GM06990 (cell line): ENCODE measurements around the gene TTLL10.

ENCODE experiments used
- DNase-seq: peaks from one replicate; pipeline ENCODE4 v3.0.0-alpha.2; 2011; ENCODE audit not compliant: insufficient read length; ENCODE audit errors: extremely low read depth
- H3K27me3 ChIP-seq: replicated peaks from 2 replicates; pipeline ENCODE4 v1.6.0; 2011; ENCODE audit warnings: low read length; ENCODE audit not compliant: control insufficient read depth, insufficient read depth
- H3K36me3 ChIP-seq: 2 replicates; pipeline ENCODE4 v1.5.1; 2011; ENCODE audit warnings: low read length; ENCODE audit not compliant: control insufficient read depth, insufficient read depth
- H3K4me3 ChIP-seq: replicated peaks from 2 replicates; pipeline ENCODE4 v1.5.1; 2011; ENCODE audit warnings: low read depth, mild to moderate bottlenecking, control low read depth, low read length
- TF ChIP-seq, protein P1 (sequence below): IDR thresholded peaks from 2 replicates; pipeline ENCODE4 v1.5.1; 2011; ENCODE audit warnings: low read length, control low read depth, mild to moderate bottlenecking, inconsistent platforms; ENCODE audit not compliant: insufficient read depth, poor library complexity, severe bottlenecking

TTLL10 gene

GRCh38 chr1:1240348-1240732 is 66.7 kb downstream of the TTLL10 start:
- Histone ChIP-seq H3K36me3 (no peaks in the 10 kb centered on the region), H3K27me3 (no peaks in the 10 kb centered on the region; the same call in 1 of the 2 replicates), H3K4me3 (no peak overlapping the region)
- no peak for DNase-seq
- TF ChIP-seq, protein P1, sequence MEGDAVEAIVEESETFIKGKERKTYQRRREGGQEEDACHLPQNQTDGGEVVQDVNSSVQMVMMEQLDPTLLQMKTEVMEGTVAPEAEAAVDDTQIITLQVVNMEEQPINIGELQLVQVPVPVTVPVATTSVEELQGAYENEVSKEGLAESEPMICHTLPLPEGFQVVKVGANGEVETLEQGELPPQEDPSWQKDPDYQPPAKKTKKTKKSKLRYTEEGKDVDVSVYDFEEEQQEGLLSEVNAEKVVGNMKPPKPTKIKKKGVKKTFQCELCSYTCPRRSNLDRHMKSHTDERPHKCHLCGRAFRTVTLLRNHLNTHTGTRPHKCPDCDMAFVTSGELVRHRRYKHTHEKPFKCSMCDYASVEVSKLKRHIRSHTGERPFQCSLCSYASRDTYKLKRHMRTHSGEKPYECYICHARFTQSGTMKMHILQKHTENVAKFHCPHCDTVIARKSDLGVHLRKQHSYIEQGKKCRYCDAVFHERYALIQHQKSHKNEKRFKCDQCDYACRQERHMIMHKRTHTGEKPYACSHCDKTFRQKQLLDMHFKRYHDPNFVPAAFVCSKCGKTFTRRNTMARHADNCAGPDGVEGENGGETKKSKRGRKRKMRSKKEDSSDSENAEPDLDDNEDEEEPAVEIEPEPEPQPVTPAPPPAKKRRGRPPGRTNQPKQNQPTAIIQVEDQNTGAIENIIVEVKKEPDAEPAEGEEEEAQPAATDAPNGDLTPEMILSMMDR = no peak

GRCh38 chr1:1240822-1241587 is 67.3 kb downstream of the TTLL10 start:
- no peak overlapping the region for H3K4me3 ChIP-seq
- TF ChIP-seq, protein P1 = no peak
- DNase-seq = no peak
- no peaks in the 10 kb centered on the region; the same call in 1 of the 2 replicates for H3K27me3 ChIP-seq
- H3K36me3 ChIP-seq = no peaks in the 10 kb centered on the region

- H3K27me3 ChIP-seq = no peaks in the 10 kb centered on the region; the same call in 1 of the 2 replicates
- H3K36me3 ChIP-seq = no peaks in the 10 kb centered on the region
- DNase-seq = no peak
- no peak overlapping the region for H3K4me3 ChIP-seq
- TF ChIP-seq, protein P1 = no peak
Observed at GRCh38 chr1:1241588-1242219, 68.0 kb downstream of the TTLL10 start.

DNA sequence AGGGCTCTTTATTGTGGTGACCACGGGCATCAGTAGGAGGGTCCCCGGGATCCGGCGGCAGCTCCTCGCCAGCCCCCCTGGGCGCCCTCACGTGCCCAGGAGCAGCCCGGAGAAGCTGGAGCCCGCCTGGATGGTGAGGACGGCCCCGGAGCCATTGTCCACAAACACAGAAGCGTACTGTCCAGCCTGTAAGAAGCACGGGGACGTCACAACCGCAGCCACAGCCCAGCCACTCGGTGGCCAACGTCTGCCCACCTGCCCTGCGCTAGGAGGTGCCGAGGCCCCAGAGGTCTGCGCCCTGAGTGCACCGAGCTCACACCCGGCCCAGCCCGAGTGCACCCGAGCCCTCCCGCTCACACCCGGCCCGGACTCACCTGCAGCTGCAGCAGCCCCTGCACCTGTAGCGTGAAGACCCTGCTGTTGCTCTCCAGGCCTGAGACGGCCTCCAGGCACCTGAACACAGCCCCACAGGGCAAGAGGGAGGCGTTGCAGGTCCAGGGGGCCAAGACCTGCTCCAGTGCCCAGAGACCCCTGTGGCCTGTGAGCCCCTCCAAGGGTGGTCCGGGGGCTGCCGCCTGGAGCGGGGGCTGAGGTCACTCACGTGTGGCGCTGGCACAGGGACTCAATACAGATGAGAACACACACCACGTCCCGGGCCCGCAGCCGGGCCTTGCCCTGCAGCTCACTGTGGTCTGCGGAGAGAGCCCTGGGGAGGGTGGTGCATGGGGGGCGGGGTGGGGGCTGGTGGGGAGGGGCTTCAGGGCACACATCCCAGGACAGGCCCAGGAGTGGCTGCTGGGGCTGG is 69.0 kb downstream of the TTLL10 start:
- H3K4me3 ChIP-seq = no peak overlapping the region
- no peaks in the 10 kb centered on the region for H3K36me3 ChIP-seq

GRCh38 chr1:1243266-1243660 is 69.6 kb downstream of the TTLL10 start:
- Histone ChIP-seq H3K27me3 (no peaks in the 10 kb centered on the region; the same call in 1 of the 2 replicates), H3K4me3 (no peak overlapping the region), H3K36me3 (no peaks in the 10 kb centered on the region)
- no peak for DNase-seq
- TF ChIP-seq, protein P1 = no peak

More for the DNA sequence above, 69.0 kb downstream of the TTLL10 start:
- TF ChIP-seq, protein P1 = no peak
- DNase-seq = no peak
- H3K27me3 ChIP-seq = no peaks in the 10 kb centered on the region; the same call in 1 of the 2 replicates
